ENCODE results near the gene HLA-DQB2.

The HLA-DQB2 gene

GRCh38 chr6:32744776-32745175, 18.6 kb downstream of the HLA-DQB2 start:
- DNase-seq, result no peak

DNA sequence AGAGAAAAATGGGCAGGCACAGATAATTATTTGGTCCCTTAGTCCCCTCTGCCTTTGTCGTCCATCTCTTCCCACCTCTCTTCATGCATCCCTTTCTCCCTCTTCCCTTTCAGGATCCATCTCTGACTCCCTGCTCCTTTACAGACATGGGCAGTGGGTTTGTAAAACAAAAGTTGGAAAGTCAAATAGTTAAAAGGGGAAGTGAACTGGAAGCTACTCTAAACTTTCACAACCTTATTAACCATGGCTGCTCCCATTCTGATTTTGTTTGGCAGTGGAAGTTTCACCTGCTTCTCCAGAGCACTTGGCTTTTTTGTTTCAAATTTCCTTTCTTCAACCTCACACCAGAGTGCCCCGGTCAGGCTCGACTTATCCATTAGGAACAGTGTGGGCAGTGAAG, 21.0 kb downstream of the HLA-DQB2 start:
- DNase-seq, result no peak

GRCh38 chr6:32741031-32741960, 22.0 kb downstream of the HLA-DQB2 start, which contains the start of gene HLA-DQA2:
Gene HLA-DQA2, plus strand, starts transcription at chr6:32741391. Its CDS starts 53 bp downstream, at chr6:32741444.
- no peak for DNase-seq

GRCh38 chr6:32738126-32738525, 25.2 kb downstream of the HLA-DQB2 start:
- no peak for DNase-seq

GRCh38 chr6:32718879-32719278, 44.5 kb downstream of the HLA-DQB2 start:
- no peak for DNase-seq

- no peak for DNase-seq
Observed at GRCh38 chr6:32716396-32716795, 46.9 kb downstream of the HLA-DQB2 start.

GRCh38 chr6:32713241-32713640, 50.1 kb downstream of the HLA-DQB2 start:
- no peak for DNase-seq

GRCh38 chr6:32709625-32710024, 53.7 kb downstream of the HLA-DQB2 start:
- no peak for DNase-seq
